ENCODE data around the gene SYNPO.

Gene SYNPO

GRCh38 chr5:150612905-150613670 lies 27.4 kb upstream of the SYNPO start:
- no peak for DNase-seq
- Histone ChIP-seq H3K79me2 (ENCODE audit: low read length) (no peaks in the 10 kb centered on the region), H3K9me2 (replicated peaks; ENCODE audit: insufficient read depth, low read length) (no peaks in the 10 kb centered on the region), H3K9ac (ENCODE audit: low read length) (no peak overlapping the region), H3K27me3 (replicated peaks; ENCODE audit: insufficient read depth, low read length) (0 out of 2 replicates have a peak, but pooled peaks cover 4% of the 10 kb centered on the region), H3K36me3 (replicated peaks; ENCODE audit: insufficient read depth, low read length) (no peaks in the 10 kb centered on the region), H3K4me2 (ENCODE audit: low read depth, low read length) (no peak overlapping the region), H3K27ac (ENCODE audit: low read length) (no peak overlapping the region), H3K4me3 (ENCODE audit: low read length) (no peak overlapping the region), H3F3A (ENCODE audit: insufficient read depth, low read length) (no peaks in the 10 kb centered on the region), H3K4me1 (ENCODE audit: low read length) (no peaks in the 10 kb centered on the region), H3K9me3 (replicated peaks; ENCODE audit: insufficient read depth, low read length) (no peaks in the 10 kb centered on the region), H2AFZ (ENCODE audit: low read length) (no peak overlapping the region), H4K20me1 (ENCODE audit: insufficient read depth, low read length) (no peaks in the 10 kb centered on the region)
- TF ChIP-seq EZH2phosphoT487 (IDR thresholded peaks at IDR 0.05; ENCODE audit: low read length): no peak
- TF ChIP-seq EZH2 (optimal IDR thresholded peaks at IDR 0.05; ENCODE audit: low read depth, low read length): no peak
- TF ChIP-seq CTCF (IDR thresholded peaks at IDR 0.05; ENCODE audit: low read length): no peak

GRCh38 chr5:150613991-150614660 lies 26.3 kb upstream of the SYNPO start:
- DNase-seq: no peak
- no peaks in the 10 kb centered on the region for H3F3A ChIP-seq (ENCODE audit: insufficient read depth, low read length)
- H3K36me3 ChIP-seq (replicated peaks; ENCODE audit: insufficient read depth, low read length): no peaks in the 10 kb centered on the region
- no peak overlapping the region for H2AFZ ChIP-seq (ENCODE audit: low read length)
- H3K27ac ChIP-seq (ENCODE audit: low read length): no peak overlapping the region
- H3K9me2 ChIP-seq (replicated peaks; ENCODE audit: insufficient read depth, low read length): no peaks in the 10 kb centered on the region
- H3K4me3 ChIP-seq (ENCODE audit: low read length): no peak overlapping the region
- 0 out of 2 replicates have a peak, but pooled peaks cover 4% of the 10 kb centered on the region for H3K27me3 ChIP-seq (replicated peaks; ENCODE audit: insufficient read depth, low read length)
- H3K79me2 ChIP-seq (ENCODE audit: low read length): no peaks in the 10 kb centered on the region
- H3K4me1 ChIP-seq (ENCODE audit: low read length): no peaks in the 10 kb centered on the region
- TF ChIP-seq EZH2phosphoT487 (IDR thresholded peaks at IDR 0.05; ENCODE audit: low read length) (no peak), CTCF (IDR thresholded peaks at IDR 0.05; ENCODE audit: low read length) (no peak)
- H3K4me2 ChIP-seq (ENCODE audit: low read depth, low read length): no peak overlapping the region
- H3K9ac ChIP-seq (ENCODE audit: low read length): no peak overlapping the region
- H3K9me3 ChIP-seq (replicated peaks; ENCODE audit: insufficient read depth, low read length): no peaks in the 10 kb centered on the region
- H4K20me1 ChIP-seq (ENCODE audit: insufficient read depth, low read length): no peaks in the 10 kb centered on the region

GRCh38 chr5:150614661-150615060 lies 25.8 kb upstream of the SYNPO start:
- no peak for DNase-seq
- no peaks in the 10 kb centered on the region for H3K79me2 ChIP-seq (ENCODE audit: low read length)
- H3K4me2 ChIP-seq (ENCODE audit: low read depth, low read length): no peak overlapping the region
- no peak overlapping the region for H2AFZ ChIP-seq (ENCODE audit: low read length)
- TF ChIP-seq CTCF (IDR thresholded peaks at IDR 0.05; ENCODE audit: low read length) (no peak), EZH2phosphoT487 (IDR thresholded peaks at IDR 0.05; ENCODE audit: low read length) (no peak), EZH2 (optimal IDR thresholded peaks at IDR 0.05; ENCODE audit: low read depth, low read length) (no peak)
- no peak overlapping the region for H3K9ac ChIP-seq (ENCODE audit: low read length)
- H3K9me3 ChIP-seq (replicated peaks; ENCODE audit: insufficient read depth, low read length): no peaks in the 10 kb centered on the region
- no peaks in the 10 kb centered on the region for H3K36me3 ChIP-seq (replicated peaks; ENCODE audit: insufficient read depth, low read length)
- H3K4me1 ChIP-seq (ENCODE audit: low read length): no peaks in the 10 kb centered on the region
- no peaks in the 10 kb centered on the region for H4K20me1 ChIP-seq (ENCODE audit: insufficient read depth, low read length)
- H3K4me3 ChIP-seq (ENCODE audit: low read length): no peak overlapping the region
- H3F3A ChIP-seq (ENCODE audit: insufficient read depth, low read length): no peaks in the 10 kb centered on the region
- no peak overlapping the region for H3K27ac ChIP-seq (ENCODE audit: low read length)
- H3K27me3 ChIP-seq (replicated peaks; ENCODE audit: insufficient read depth, low read length): 0 out of 2 replicates have a peak, but pooled peaks cover 4% of the 10 kb centered on the region
- no peaks in the 10 kb centered on the region for H3K9me2 ChIP-seq (replicated peaks; ENCODE audit: insufficient read depth, low read length)
